ENCODE results near the gene CD8B. TPM values are rescaled to one million over a fixed set of nuclear protein-coding genes. Genes with fewer than 3 reads are reported as not detected.

Gene CD8B
- total RNA-seq, 2 experiments from 2014 or later, result 1.2 to 1.3 TPM

DNA sequence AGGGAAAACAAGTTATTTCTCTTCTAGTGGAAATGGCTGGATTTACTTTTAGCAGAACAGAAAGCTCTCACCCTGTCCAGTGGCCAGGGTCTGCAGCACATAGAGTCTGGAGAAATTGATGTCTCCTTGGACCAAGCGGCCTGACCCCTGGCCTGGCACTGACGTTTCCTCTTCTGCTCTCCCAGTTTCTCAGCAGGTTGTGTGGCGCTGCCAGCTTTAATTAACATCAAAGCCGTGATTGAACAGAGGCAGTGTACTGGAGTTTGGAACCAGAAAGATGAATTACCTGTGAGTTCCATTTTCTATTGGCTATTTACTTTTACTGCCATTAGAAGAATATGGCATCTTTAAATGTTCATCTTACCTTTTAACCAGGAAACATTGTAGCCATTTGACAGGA is 91.8 kb downstream of the CD8B start:
- no peaks in the 10 kb centered on the region for H3K9me3 Mint-ChIP-seq
- H3K36me3 Mint-ChIP-seq (ENCODE audit: low read depth), result peaks cover 36% of the 10 kb centered on the region
- CTCF ChIA-PET, result interaction anchor here (0.6 to 1.0 kb wide), 2 partner anchors 10 to 125 kb away, joined by 3 to 4 read pairs; no protein-coding TSS in a partner anchor
- POLR2A ChIA-PET, result no interaction called here
- peaks cover 1% of the 10 kb centered on the region for H3K4me1 Mint-ChIP-seq
- H3K27ac Mint-ChIP-seq, result no peak overlapping the region
- DNase-seq, result no peak
- no peaks in the 10 kb centered on the region for H3K27me3 Mint-ChIP-seq
- H3K4me3 Mint-ChIP-seq, result no peak overlapping the region

DNA sequence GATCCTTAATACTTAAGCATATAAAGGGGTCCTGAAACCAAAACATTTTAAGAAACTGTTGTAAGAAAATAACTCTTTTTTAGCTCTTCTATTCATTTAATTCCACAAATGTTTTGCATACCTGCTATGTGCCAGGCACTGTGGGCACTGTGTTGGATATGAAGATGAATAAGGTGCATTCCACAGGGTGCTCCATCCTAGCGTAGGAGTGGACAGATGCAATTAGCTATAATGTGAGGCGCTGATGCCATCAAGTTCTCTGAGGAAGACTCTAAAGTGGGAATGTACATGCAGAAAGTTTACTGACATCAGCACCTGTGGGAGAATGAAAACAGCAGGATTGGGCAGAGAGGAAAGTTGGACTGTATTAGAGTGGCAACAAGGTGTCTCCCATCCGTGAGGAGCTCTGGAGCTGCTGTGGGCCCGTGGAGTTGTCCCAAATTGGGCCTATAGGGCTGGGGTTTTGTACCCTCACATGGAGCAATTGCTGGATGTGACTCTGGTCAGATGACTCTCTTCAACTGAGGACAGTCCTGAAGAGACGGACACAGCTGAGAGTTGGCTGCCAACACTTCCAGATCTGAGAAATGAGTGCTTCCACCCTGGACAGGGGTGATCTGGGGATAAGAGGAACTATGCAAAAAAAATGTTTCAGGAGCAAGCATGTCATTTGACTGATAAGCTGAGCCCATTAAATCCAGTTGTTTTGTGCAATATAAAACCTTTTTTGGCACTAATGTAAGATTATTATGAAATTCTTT is 93.3 kb downstream of the CD8B start:
- Mint-ChIP-seq H3K27ac (no peak overlapping the region), H3K9me3 (no peaks in the 10 kb centered on the region), H3K36me3 (ENCODE audit: low read depth) (peaks cover 30% of the 10 kb centered on the region), H3K27me3 (no peaks in the 10 kb centered on the region), H3K4me1 (peaks cover 2% of the 10 kb centered on the region), H3K4me3 (no peak overlapping the region)
- no peak for DNase-seq
- ChIA-PET CTCF (no interaction called here), POLR2A (no interaction called here)

Other genes with a start within 250 kb of the CD8B start
- 10 to 100 TPM; 12.7 to 14.1 TPM for gene RNF103, start 238.0 kb downstream of the CD8B start, total RNA-seq
- 10 to 100 TPM; 28.4 to 37.3 TPM for gene RMND5A, start 141.6 kb downstream of the CD8B start, total RNA-seq
- gene CD8A, start 71.0 kb downstream of the CD8B start, total RNA-seq, result under 1 TPM; 0.72 to 0.77 TPM
- under 1 TPM; 0.37 to 0.94 TPM for gene RGPD1, start 80.2 kb upstream of the CD8B start, total RNA-seq
- gene PLGLB1, start 160.0 kb upstream of the CD8B start, total RNA-seq, result 1 to 10 TPM; 3.1 to 4.7 TPM